ENCODE measurements around the gene KCNJ9.

Gene KCNJ9

GRCh38 chr1:160134791-160135572, 53.6 kb downstream of the KCNJ9 start:
- TF ChIP-seq CTCF (conservative IDR thresholded peaks at IDR 0.05; ENCODE audit: low read length), result no peak
- TF ChIP-seq EZH2phosphoT487 (IDR thresholded peaks at IDR 0.05; ENCODE audit: borderline replicate concordance), result no peak
- H3F3A ChIP-seq (ENCODE audit: low read depth), result no peaks in the 10 kb centered on the region
- no peaks in the 10 kb centered on the region for H3K9me2 ChIP-seq (replicated peaks; ENCODE audit: low read depth, low read length)
- H4K20me1 ChIP-seq (ENCODE audit: insufficient read depth, low read length, poor library complexity, severe bottlenecking), result no peaks in the 10 kb centered on the region
- no peaks in the 10 kb centered on the region for H3K36me3 ChIP-seq (ENCODE audit: insufficient read depth, low read length)
- no peak overlapping the region for H3K9ac ChIP-seq (ENCODE audit: low read depth, low read length, poor library complexity, severe bottlenecking)
- no peaks in the 10 kb centered on the region for H3K9me3 ChIP-seq (ENCODE audit: insufficient read depth, low read depth, low read length)
- no peaks in the 10 kb centered on the region for H3K79me2 ChIP-seq (ENCODE audit: insufficient read depth, low read length)
- H3K4me1 ChIP-seq (ENCODE audit: insufficient read depth, low read length, poor library complexity, severe bottlenecking), result no peaks in the 10 kb centered on the region
- H3K27me3 ChIP-seq (ENCODE audit: insufficient read depth, low read length, poor library complexity, severe bottlenecking), result no peaks in the 10 kb centered on the region
- H2AFZ ChIP-seq (ENCODE audit: low read length), result no peak overlapping the region
- no peak overlapping the region for H3K4me3 ChIP-seq (ENCODE audit: low read length, poor library complexity, severe bottlenecking)
- H3K4me2 ChIP-seq (ENCODE audit: low read depth, low read length, poor library complexity, severe bottlenecking), result no peak overlapping the region

GRCh38 chr1:160136121-160136925, 55.0 kb downstream of the KCNJ9 start:
- TF ChIP-seq CTCF (conservative IDR thresholded peaks at IDR 0.05; ENCODE audit: low read length) (no peak), EZH2phosphoT487 (IDR thresholded peaks at IDR 0.05; ENCODE audit: borderline replicate concordance) (no peak)
- no peaks in the 10 kb centered on the region for H3K9me2 ChIP-seq (replicated peaks; ENCODE audit: low read depth, low read length)
- no peak overlapping the region for H3K9ac ChIP-seq (ENCODE audit: low read depth, low read length, poor library complexity, severe bottlenecking)
- H3F3A ChIP-seq (ENCODE audit: low read depth), result no peaks in the 10 kb centered on the region
- H4K20me1 ChIP-seq (ENCODE audit: insufficient read depth, low read length, poor library complexity, severe bottlenecking), result no peaks in the 10 kb centered on the region
- no peak overlapping the region for H3K4me2 ChIP-seq (ENCODE audit: low read depth, low read length, poor library complexity, severe bottlenecking)
- no peaks in the 10 kb centered on the region for H3K79me2 ChIP-seq (ENCODE audit: insufficient read depth, low read length)
- H2AFZ ChIP-seq (ENCODE audit: low read length), result no peak overlapping the region
- no peaks in the 10 kb centered on the region for H3K27me3 ChIP-seq (ENCODE audit: insufficient read depth, low read length, poor library complexity, severe bottlenecking)
- no peaks in the 10 kb centered on the region for H3K36me3 ChIP-seq (ENCODE audit: insufficient read depth, low read length)
- H3K4me1 ChIP-seq (ENCODE audit: insufficient read depth, low read length, poor library complexity, severe bottlenecking), result no peaks in the 10 kb centered on the region
- no peak overlapping the region for H3K4me3 ChIP-seq (ENCODE audit: low read length, poor library complexity, severe bottlenecking)
- no peaks in the 10 kb centered on the region for H3K9me3 ChIP-seq (ENCODE audit: insufficient read depth, low read depth, low read length)

- TF ChIP-seq EZH2phosphoT487 (IDR thresholded peaks at IDR 0.05; ENCODE audit: borderline replicate concordance) (no peak), CTCF (conservative IDR thresholded peaks at IDR 0.05; ENCODE audit: low read length) (no peak)
- Histone ChIP-seq H2AFZ (ENCODE audit: low read length) (no peak overlapping the region), H3K4me2 (ENCODE audit: low read depth, low read length, poor library complexity, severe bottlenecking) (no peak overlapping the region), H3K4me3 (ENCODE audit: low read length, poor library complexity, severe bottlenecking) (no peak overlapping the region), H3K27me3 (ENCODE audit: insufficient read depth, low read length, poor library complexity, severe bottlenecking) (no peaks in the 10 kb centered on the region), H3K9ac (ENCODE audit: low read depth, low read length, poor library complexity, severe bottlenecking) (no peak overlapping the region), H3K9me2 (replicated peaks; ENCODE audit: low read depth, low read length) (no peaks in the 10 kb centered on the region), H3K4me1 (ENCODE audit: insufficient read depth, low read length, poor library complexity, severe bottlenecking) (no peaks in the 10 kb centered on the region), H4K20me1 (ENCODE audit: insufficient read depth, low read length, poor library complexity, severe bottlenecking) (no peaks in the 10 kb centered on the region), H3F3A (ENCODE audit: low read depth) (no peaks in the 10 kb centered on the region), H3K9me3 (ENCODE audit: insufficient read depth, low read depth, low read length) (no peaks in the 10 kb centered on the region), H3K79me2 (ENCODE audit: insufficient read depth, low read length) (no peaks in the 10 kb centered on the region), H3K36me3 (ENCODE audit: insufficient read depth, low read length) (no peaks in the 10 kb centered on the region)
Observed at GRCh38 chr1:160136926-160137200, 55.5 kb downstream of the KCNJ9 start.
